ENCODE measurements around the gene RAB31.
"Not testable (repeated sequence)": the region's sequence is repeated elsewhere in the genome, so short reads cannot be mapped to it uniquely, and the experiment has no call there.

Gene RAB31

GRCh38 chr18:9842448-9842847 is 134.3 kb downstream of the RAB31 start:
- DNase-seq (ENCODE audit: low spot score), result no peak

GRCh38 chr18:9845256-9845655 is 137.2 kb downstream of the RAB31 start:
- no peak for DNase-seq (ENCODE audit: low spot score)

- DNase-seq (ENCODE audit: low spot score), result no peak
Observed at GRCh38 chr18:9846162-9846925, 138.2 kb downstream of the RAB31 start.

GRCh38 chr18:9848170-9848879 is 140.2 kb downstream of the RAB31 start:
- DNase-seq (ENCODE audit: low spot score), result no peak

- DNase-seq (ENCODE audit: low spot score), result no peak
Observed at GRCh38 chr18:9849407-9850283, 141.5 kb downstream of the RAB31 start.

- no peak for DNase-seq (ENCODE audit: low spot score)
Observed at GRCh38 chr18:9850309-9850708, 142.2 kb downstream of the RAB31 start.

GRCh38 chr18:9851511-9851910 is 143.4 kb downstream of the RAB31 start:
- DNase-seq (ENCODE audit: low spot score), result no peak

- DNase-seq (ENCODE audit: low spot score), result no peak
Observed at GRCh38 chr18:9852266-9853081, 144.4 kb downstream of the RAB31 start.

GRCh38 chr18:9854801-9855676 is 146.9 kb downstream of the RAB31 start:
- DNase-seq (ENCODE audit: low spot score), result no peak

GRCh38 chr18:9855681-9856080 is 147.6 kb downstream of the RAB31 start:
- DNase-seq (ENCODE audit: low spot score), result no peak

- no peak for DNase-seq (ENCODE audit: low spot score)
Observed at GRCh38 chr18:9856092-9856491, 148.0 kb downstream of the RAB31 start.

GRCh38 chr18:9857479-9857998 is 149.4 kb downstream of the RAB31 start:
- DNase-seq (ENCODE audit: low spot score), result not testable (repeated sequence)

- DNase-seq (ENCODE audit: low spot score), result no peak
Observed at GRCh38 chr18:9858642-9859041, 150.5 kb downstream of the RAB31 start.

GRCh38 chr18:9859232-9859631 is 151.1 kb downstream of the RAB31 start:
- DNase-seq (ENCODE audit: low spot score), result no peak

- no peak for DNase-seq (ENCODE audit: low spot score)
Observed at GRCh38 chr18:9860682-9861081, 152.6 kb downstream of the RAB31 start.

- DNase-seq (ENCODE audit: low spot score), result no peak
Observed at GRCh38 chr18:9861157-9861556, 153.1 kb downstream of the RAB31 start.

GRCh38 chr18:9861933-9862332 is 153.8 kb downstream of the RAB31 start:
- DNase-seq (ENCODE audit: low spot score), result no peak

- no peak for DNase-seq (ENCODE audit: low spot score)
Observed at GRCh38 chr18:9862686-9863085, 154.6 kb downstream of the RAB31 start.

- no peak for DNase-seq (ENCODE audit: low spot score)
Observed at GRCh38 chr18:9863282-9863681, 155.2 kb downstream of the RAB31 start.

GRCh38 chr18:9865764-9866490 is 157.8 kb downstream of the RAB31 start:
- no peak for DNase-seq (ENCODE audit: low spot score)

Data from SW480 (cell line).